Prostate gland (tissue), 2 donors: ENCODE results near the gene PIK3C2A.

ENCODE experiments used
- POLR2A ChIP-seq: fragments of 450-650 bp; IDR thresholded peaks from one replicate; pipeline ENCODE4 v1.6.1; 2016; ENCODE audit warnings: antibody characterized with exemption, mild to moderate bottlenecking
- TF ChIP-seq, protein P1 (sequence below), 4 experiments: fragments of 200-600 bp in 2 of 4; fragments of 450-650 bp in 2 of 4; sonication (generic) in 2 of 4; IDR thresholded peaks; 1 replicate in 3 of 4; 2 replicates in 1 of 4; pipeline ENCODE4 v1.5.1; 2016 to 2019; ENCODE audit warnings: antibody characterized with exemption in 4 of 4, mild to moderate bottlenecking in 2 of 4, moderate library complexity in 2 of 4

DNA sequence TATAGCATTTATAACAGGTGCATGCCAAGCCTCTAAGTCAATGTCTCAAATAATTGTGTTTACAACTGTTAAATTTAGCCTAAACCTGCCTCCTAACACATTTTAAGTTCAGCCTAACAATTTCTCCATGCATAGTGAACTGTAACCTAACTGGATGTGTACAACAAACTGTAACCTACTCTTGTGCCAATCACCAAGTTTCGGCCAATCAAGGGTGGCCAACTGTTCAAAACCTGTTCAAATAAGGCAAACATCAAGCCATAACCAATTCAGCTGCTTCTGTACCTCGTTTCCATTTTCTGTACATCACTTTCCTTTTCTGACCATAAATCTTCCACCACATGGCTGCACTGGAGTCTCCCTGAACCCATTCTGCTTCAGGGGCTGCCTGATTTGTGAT is 45.4 kb downstream of the PIK3C2A start:
- TF ChIP-seq, protein P1, sequence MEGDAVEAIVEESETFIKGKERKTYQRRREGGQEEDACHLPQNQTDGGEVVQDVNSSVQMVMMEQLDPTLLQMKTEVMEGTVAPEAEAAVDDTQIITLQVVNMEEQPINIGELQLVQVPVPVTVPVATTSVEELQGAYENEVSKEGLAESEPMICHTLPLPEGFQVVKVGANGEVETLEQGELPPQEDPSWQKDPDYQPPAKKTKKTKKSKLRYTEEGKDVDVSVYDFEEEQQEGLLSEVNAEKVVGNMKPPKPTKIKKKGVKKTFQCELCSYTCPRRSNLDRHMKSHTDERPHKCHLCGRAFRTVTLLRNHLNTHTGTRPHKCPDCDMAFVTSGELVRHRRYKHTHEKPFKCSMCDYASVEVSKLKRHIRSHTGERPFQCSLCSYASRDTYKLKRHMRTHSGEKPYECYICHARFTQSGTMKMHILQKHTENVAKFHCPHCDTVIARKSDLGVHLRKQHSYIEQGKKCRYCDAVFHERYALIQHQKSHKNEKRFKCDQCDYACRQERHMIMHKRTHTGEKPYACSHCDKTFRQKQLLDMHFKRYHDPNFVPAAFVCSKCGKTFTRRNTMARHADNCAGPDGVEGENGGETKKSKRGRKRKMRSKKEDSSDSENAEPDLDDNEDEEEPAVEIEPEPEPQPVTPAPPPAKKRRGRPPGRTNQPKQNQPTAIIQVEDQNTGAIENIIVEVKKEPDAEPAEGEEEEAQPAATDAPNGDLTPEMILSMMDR (IDR thresholded peaks at IDR 0.05), result no peak
- no peak for TF ChIP-seq POLR2A
